Measurements from ENCODE around the gene CEP85L.

The CEP85L gene

GRCh38 chr6:118536478-118536877, 114.9 kb downstream of the CEP85L start:
- TF ChIP-seq MYC (IDR thresholded peaks at IDR 0.05; ENCODE audit: low read depth, low read length) = no peak
- TF ChIP-seq CTCF (IDR thresholded peaks at IDR 0.05; ENCODE audit: low read depth, low read length) = no peak
- no peak for TF ChIP-seq MAX (IDR thresholded peaks at IDR 0.05; ENCODE audit: low read depth, low read length)
- no peak for TF ChIP-seq POLR2A (IDR thresholded peaks at IDR 0.05; ENCODE audit: extremely low read depth, insufficient read length)
- no peak for DNase-seq (ENCODE audit: low read depth)
- H3K4me3 ChIP-seq (ENCODE audit: low read depth, low read length) = no peak overlapping the region

GRCh38 chr6:118535176-118535844, 116.1 kb downstream of the CEP85L start:
- DNase-seq (ENCODE audit: low read depth) = no peak
- TF ChIP-seq MAX (IDR thresholded peaks at IDR 0.05; ENCODE audit: low read depth, low read length) (no peak), CTCF (IDR thresholded peaks at IDR 0.05; ENCODE audit: low read depth, low read length) (no peak), MYC (IDR thresholded peaks at IDR 0.05; ENCODE audit: low read depth, low read length) (no peak), POLR2A (IDR thresholded peaks at IDR 0.05; ENCODE audit: extremely low read depth, insufficient read length) (no peak)
- no peak overlapping the region for H3K4me3 ChIP-seq (ENCODE audit: low read depth, low read length)

- no peak overlapping the region for H3K4me3 ChIP-seq (ENCODE audit: low read depth, low read length)
- no peak for DNase-seq (ENCODE audit: low read depth)
- TF ChIP-seq POLR2A (IDR thresholded peaks at IDR 0.05; ENCODE audit: extremely low read depth, insufficient read length) (no peak), MYC (IDR thresholded peaks at IDR 0.05; ENCODE audit: low read depth, low read length) (no peak), MAX (IDR thresholded peaks at IDR 0.05; ENCODE audit: low read depth, low read length) (no peak), CTCF (IDR thresholded peaks at IDR 0.05; ENCODE audit: low read depth, low read length) (no peak)
These were observed 120.4 kb downstream of the CEP85L start for GRCh38 chr6:118530942-118531341.

- TF ChIP-seq MYC (IDR thresholded peaks at IDR 0.05; ENCODE audit: low read depth, low read length) (no peak), CTCF (IDR thresholded peaks at IDR 0.05; ENCODE audit: low read depth, low read length) (no peak), MAX (IDR thresholded peaks at IDR 0.05; ENCODE audit: low read depth, low read length) (no peak), POLR2A (IDR thresholded peaks at IDR 0.05; ENCODE audit: extremely low read depth, insufficient read length) (no peak)
- H3K4me3 ChIP-seq (ENCODE audit: low read depth, low read length) = no peak overlapping the region
- DNase-seq (ENCODE audit: low read depth) = no peak
These were observed 121.6 kb downstream of the CEP85L start for GRCh38 chr6:118529756-118530155.

GRCh38 chr6:118528129-118528528, 123.3 kb downstream of the CEP85L start:
- TF ChIP-seq CTCF (IDR thresholded peaks at IDR 0.05; ENCODE audit: low read depth, low read length) (no peak), MAX (IDR thresholded peaks at IDR 0.05; ENCODE audit: low read depth, low read length) (no peak), POLR2A (IDR thresholded peaks at IDR 0.05; ENCODE audit: extremely low read depth, insufficient read length) (no peak), MYC (IDR thresholded peaks at IDR 0.05; ENCODE audit: low read depth, low read length) (no peak)
- no peak overlapping the region for H3K4me3 ChIP-seq (ENCODE audit: low read depth, low read length)
- DNase-seq (ENCODE audit: low read depth) = no peak
